ENCODE results near the gene SLC22A13. TPM values are rescaled to one million over a fixed set of nuclear protein-coding genes. Genes with fewer than 3 reads are reported as not detected.

The SLC22A13 gene
- polyA plus RNA-seq, 1 donor from 2014 or later = not detected

GRCh38 chr3:38227989-38228388, 37.6 kb upstream of the SLC22A13 start:
- H3K27me3 ChIP-seq (ENCODE audit: insufficient read depth, low read depth, low read length) = no peaks in the 10 kb centered on the region
- no peak overlapping the region for H3K27ac ChIP-seq (ENCODE audit: low read length)
- H3K9me2 ChIP-seq (ENCODE audit: insufficient read depth, low read length) = no peaks in the 10 kb centered on the region
- no peak overlapping the region for H2AFZ ChIP-seq (ENCODE audit: low read depth, low read length)
- no peaks in the 10 kb centered on the region for H3K36me3 ChIP-seq (ENCODE audit: insufficient read depth, low read length)
- H3K79me2 ChIP-seq (replicated peaks; ENCODE audit: insufficient read depth, low read length) = no peaks in the 10 kb centered on the region
- H3K9me3 ChIP-seq (ENCODE audit: low read length) = no peaks in the 10 kb centered on the region
- TF ChIP-seq EP300 (conservative IDR thresholded peaks at IDR 0.05; ENCODE audit: poor library complexity, severe bottlenecking) (no peak), REST (IDR thresholded peaks at IDR 0.05; ENCODE audit: borderline replicate concordance) (no peak), SMC3 (conservative IDR thresholded peaks at IDR 0.05; ENCODE audit: poor library complexity) (no peak), POLR2AphosphoS5 (IDR thresholded peaks at IDR 0.05) (no peak), RAD21 (conservative IDR thresholded peaks at IDR 0.05) (no peak)
- no peak overlapping the region for H3K9ac ChIP-seq (ENCODE audit: low read length)
- no peak overlapping the region for H3K4me3 ChIP-seq (ENCODE audit: low read length)
- H3K4me2 ChIP-seq (ENCODE audit: low read length) = no peak overlapping the region
- H4K20me1 ChIP-seq (ENCODE audit: insufficient read depth) = no peaks in the 10 kb centered on the region
- no peaks in the 10 kb centered on the region for H3F3A ChIP-seq (ENCODE audit: insufficient read depth, low read length, poor library complexity, severe bottlenecking)

- TF ChIP-seq MXI1 (conservative IDR thresholded peaks at IDR 0.05; ENCODE audit: poor library complexity, severe bottlenecking) (no peak), CTCF (IDR thresholded peaks at IDR 0.05; ENCODE audit: poor library complexity, severe bottlenecking) (no peak)
- Histone ChIP-seq H2AFZ (ENCODE audit: low read depth, low read length) (no peak overlapping the region), H3K9ac (ENCODE audit: low read length) (no peak overlapping the region), H3K9me2 (ENCODE audit: insufficient read depth, low read length) (no peaks in the 10 kb centered on the region), H3K36me3 (ENCODE audit: insufficient read depth, low read length) (no peaks in the 10 kb centered on the region), H3K4me2 (ENCODE audit: low read length) (no peak overlapping the region), H3K79me2 (replicated peaks; ENCODE audit: insufficient read depth, low read length) (no peaks in the 10 kb centered on the region), H3K4me3 (ENCODE audit: low read length) (no peak overlapping the region), H3F3A (ENCODE audit: insufficient read depth, low read length, poor library complexity, severe bottlenecking) (no peaks in the 10 kb centered on the region), H3K27me3 (ENCODE audit: insufficient read depth, low read depth, low read length) (no peaks in the 10 kb centered on the region), H3K27ac (ENCODE audit: low read length) (no peak overlapping the region), H4K20me1 (ENCODE audit: insufficient read depth) (no peaks in the 10 kb centered on the region), H3K9me3 (ENCODE audit: low read length) (no peaks in the 10 kb centered on the region)
Measured at GRCh38 chr3:38229036-38229435, 36.6 kb upstream of the SLC22A13 start.

GRCh38 chr3:38232701-38233100, 32.9 kb upstream of the SLC22A13 start:
- Histone ChIP-seq H3K4me2 (ENCODE audit: low read length) (no peak overlapping the region), H3K79me2 (replicated peaks; ENCODE audit: insufficient read depth, low read length) (no peaks in the 10 kb centered on the region), H3K27me3 (ENCODE audit: insufficient read depth, low read depth, low read length) (no peaks in the 10 kb centered on the region), H3K9me2 (ENCODE audit: insufficient read depth, low read length) (no peaks in the 10 kb centered on the region), H3K9ac (ENCODE audit: low read length) (no peak overlapping the region), H4K20me1 (ENCODE audit: insufficient read depth) (no peaks in the 10 kb centered on the region), H3K4me3 (ENCODE audit: low read length) (no peak overlapping the region), H3F3A (ENCODE audit: insufficient read depth, low read length, poor library complexity, severe bottlenecking) (no peaks in the 10 kb centered on the region), H3K9me3 (ENCODE audit: low read length) (no peaks in the 10 kb centered on the region), H3K36me3 (ENCODE audit: insufficient read depth, low read length) (no peaks in the 10 kb centered on the region), H2AFZ (ENCODE audit: low read depth, low read length) (no peak overlapping the region), H3K27ac (ENCODE audit: low read length) (no peak overlapping the region)
- TF ChIP-seq TAF1 (IDR thresholded peaks at IDR 0.05; ENCODE audit: low read depth) (no peak), RAD21 (conservative IDR thresholded peaks at IDR 0.05) (no peak), CTCF (IDR thresholded peaks at IDR 0.05; ENCODE audit: poor library complexity, severe bottlenecking) (no peak), POLR2AphosphoS5 (IDR thresholded peaks at IDR 0.05) (no peak), REST (IDR thresholded peaks at IDR 0.05; ENCODE audit: borderline replicate concordance) (no peak), SMC3 (conservative IDR thresholded peaks at IDR 0.05; ENCODE audit: poor library complexity) (no peak), MXI1 (conservative IDR thresholded peaks at IDR 0.05; ENCODE audit: poor library complexity, severe bottlenecking) (no peak), EP300 (conservative IDR thresholded peaks at IDR 0.05; ENCODE audit: poor library complexity, severe bottlenecking) (no peak), EZH2 (IDR thresholded peaks at IDR 0.05; ENCODE audit: borderline replicate concordance, insufficient read depth, low read length, poor library complexity, severe bottlenecking) (no peak)

Measured in neural cell (in vitro differentiated cells).